Measurements from ENCODE around the gene MEF2B. TPM values are rescaled to one million over a fixed set of nuclear protein-coding genes. Genes with fewer than 3 reads are reported as not detected.
A peak's percentile ranks its signal among the peaks of the same experiment; 100 is the strongest.
"Not testable (repeated sequence)": the region's sequence is repeated elsewhere in the genome, so short reads cannot be mapped to it uniquely, and the experiment has no call there.

Gene MEF2B
- total RNA-seq, 2 experiments from 2014 or later = 2.2 to 3.6 TPM

- Mint-ChIP-seq H3K27ac (no peak overlapping the region), H3K9me3 (ENCODE audit: insufficient read depth) (no peaks in the 10 kb centered on the region), H3K4me3 (no peak overlapping the region), H3K36me3 (ENCODE audit: low read depth) (no peaks in the 10 kb centered on the region), H3K4me1 (ENCODE audit: low read depth) (peaks cover 7% of the 10 kb centered on the region), H3K27me3 (ENCODE audit: low read depth) (no peaks in the 10 kb centered on the region)
- ChIA-PET POLR2A (interaction anchor here (0.7 kb wide), 1 partner anchor 261 kb away, joined by 3 read pairs; no protein-coding TSS in a partner anchor), CTCF (interaction anchor here (0.7 kb wide), 1 partner anchor 43 kb away, joined by 3 read pairs; no protein-coding TSS in a partner anchor)
- peak; percentile 61 for ATAC-seq
- DNase-seq = peak; percentile 38
Observed at GRCh38 chr19:19113040-19113626, 56.9 kb downstream of the MEF2B start.

GRCh38 chr19:19111967-19112580 is 58.0 kb downstream of the MEF2B start:
- ChIA-PET CTCF (no interaction called here), POLR2A (interaction anchor here (1.6 kb wide), 1 partner anchor 47 kb away, joined by 5 read pairs; no protein-coding TSS in a partner anchor)
- H3K4me3 Mint-ChIP-seq = no peak overlapping the region
- H3K36me3 Mint-ChIP-seq (ENCODE audit: low read depth) = no peaks in the 10 kb centered on the region
- H3K27me3 Mint-ChIP-seq (ENCODE audit: low read depth) = no peaks in the 10 kb centered on the region
- H3K27ac Mint-ChIP-seq = no peak overlapping the region
- no peaks in the 10 kb centered on the region for H3K9me3 Mint-ChIP-seq (ENCODE audit: insufficient read depth)
- H3K4me1 Mint-ChIP-seq (ENCODE audit: low read depth) = peaks cover 7% of the 10 kb centered on the region
- no peak for ATAC-seq
- no peak for DNase-seq

GRCh38 chr19:19111136-19111835 is 58.8 kb downstream of the MEF2B start:
- ChIA-PET POLR2A (interaction anchor here (1.6 kb wide), 1 partner anchor 46 kb away, joined by 5 read pairs; no protein-coding TSS in a partner anchor), CTCF (no interaction called here)
- no peak overlapping the region for H3K4me3 Mint-ChIP-seq
- no peaks in the 10 kb centered on the region for H3K9me3 Mint-ChIP-seq (ENCODE audit: insufficient read depth)
- ATAC-seq (no peak), DNase-seq (no peak)
- H3K36me3 Mint-ChIP-seq (ENCODE audit: low read depth) = no peaks in the 10 kb centered on the region
- no peak overlapping the region for H3K27ac Mint-ChIP-seq
- peaks cover 7% of the 10 kb centered on the region for H3K4me1 Mint-ChIP-seq (ENCODE audit: low read depth)
- H3K27me3 Mint-ChIP-seq (ENCODE audit: low read depth) = no peaks in the 10 kb centered on the region

GRCh38 chr19:19110410-19111135 is 59.5 kb downstream of the MEF2B start:
- ChIA-PET POLR2A (interaction anchor here (1.6 kb wide), 1 partner anchor 45 kb away, joined by 5 read pairs; no protein-coding TSS in a partner anchor), CTCF (interaction anchor here (0.6 to 0.7 kb wide), 2 partner anchors 43 to 83 kb away, joined by 3 read pairs; no protein-coding TSS in a partner anchor)
- Mint-ChIP-seq H3K27me3 (ENCODE audit: low read depth) (no peaks in the 10 kb centered on the region), H3K9me3 (ENCODE audit: insufficient read depth) (no peaks in the 10 kb centered on the region), H3K4me1 (ENCODE audit: low read depth) (peaks cover 7% of the 10 kb centered on the region), H3K4me3 (no peak overlapping the region), H3K36me3 (ENCODE audit: low read depth) (no peaks in the 10 kb centered on the region), H3K27ac (no peak overlapping the region)
- peak; percentile 63 for ATAC-seq
- peak; percentile 30 for DNase-seq

GRCh38 chr19:19109601-19110000 is 60.5 kb downstream of the MEF2B start:
- Mint-ChIP-seq H3K27me3 (ENCODE audit: low read depth) (no peaks in the 10 kb centered on the region), H3K4me1 (ENCODE audit: low read depth) (peaks cover 7% of the 10 kb centered on the region), H3K27ac (no peak overlapping the region), H3K9me3 (ENCODE audit: insufficient read depth) (no peaks in the 10 kb centered on the region), H3K36me3 (ENCODE audit: low read depth) (no peaks in the 10 kb centered on the region), H3K4me3 (no peak overlapping the region)
- CTCF ChIA-PET = interaction anchor here (0.6 to 0.7 kb wide), 2 partner anchors 42 to 84 kb away, joined by 3 read pairs; no protein-coding TSS in a partner anchor
- ATAC-seq (no peak), DNase-seq (no peak)
- POLR2A ChIA-PET = interaction anchor here (0.6 kb wide), 1 partner anchor 101 kb away, joined by 4 read pairs; no protein-coding TSS in a partner anchor

- Mint-ChIP-seq H3K36me3 (ENCODE audit: low read depth) (no peaks in the 10 kb centered on the region), H3K27me3 (ENCODE audit: low read depth) (no peaks in the 10 kb centered on the region), H3K27ac (no peak overlapping the region), H3K4me1 (ENCODE audit: low read depth) (no peaks in the 10 kb centered on the region), H3K9me3 (ENCODE audit: insufficient read depth) (no peaks in the 10 kb centered on the region), H3K4me3 (no peak overlapping the region)
- ChIA-PET CTCF (no interaction called here), POLR2A (no interaction called here)
- DNase-seq (no peak), ATAC-seq (no peak)
Observed at GRCh38 chr19:19107654-19108053, 62.4 kb downstream of the MEF2B start.

- H3K4me1 Mint-ChIP-seq (ENCODE audit: low read depth); POLR2A ChIA-PET; H3K36me3 Mint-ChIP-seq (ENCODE audit: low read depth); DNase-seq; H3K27me3 Mint-ChIP-seq (ENCODE audit: low read depth); ATAC-seq; H3K4me3 Mint-ChIP-seq; CTCF ChIA-PET; H3K27ac Mint-ChIP-seq; H3K9me3 Mint-ChIP-seq (ENCODE audit: insufficient read depth): not testable (repeated sequence)
Observed at GRCh38 chr19:19106938-19107337, 63.1 kb downstream of the MEF2B start.

GRCh38 chr19:19106056-19106551 is 64.0 kb downstream of the MEF2B start:
- Mint-ChIP-seq H3K4me1 (ENCODE audit: low read depth) (no peaks in the 10 kb centered on the region), H3K36me3 (ENCODE audit: low read depth) (no peaks in the 10 kb centered on the region), H3K9me3 (ENCODE audit: insufficient read depth) (no peaks in the 10 kb centered on the region), H3K4me3 (no peak overlapping the region), H3K27ac (no peak overlapping the region), H3K27me3 (ENCODE audit: low read depth) (no peaks in the 10 kb centered on the region)
- ChIA-PET POLR2A (no interaction called here), CTCF (no interaction called here)
- no peak for ATAC-seq
- DNase-seq = no peak

GRCh38 chr19:19105365-19106055 is 64.6 kb downstream of the MEF2B start:
- ChIA-PET POLR2A (no interaction called here), CTCF (no interaction called here)
- Mint-ChIP-seq H3K36me3 (ENCODE audit: low read depth) (no peaks in the 10 kb centered on the region), H3K9me3 (ENCODE audit: insufficient read depth) (no peaks in the 10 kb centered on the region), H3K27me3 (ENCODE audit: low read depth) (no peaks in the 10 kb centered on the region), H3K27ac (no peak overlapping the region), H3K4me1 (ENCODE audit: low read depth) (no peaks in the 10 kb centered on the region), H3K4me3 (no peak overlapping the region)
- ATAC-seq (no peak), DNase-seq (no peak)

GRCh38 chr19:19103167-19103566 is 66.9 kb downstream of the MEF2B start:
- no peak for ATAC-seq
- CTCF ChIA-PET = no interaction called here

GRCh38 chr19:19102566-19102965 is 67.5 kb downstream of the MEF2B start:
- H3K4me1 Mint-ChIP-seq (ENCODE audit: low read depth); ATAC-seq; DNase-seq; CTCF ChIA-PET; H3K4me3 Mint-ChIP-seq; H3K36me3 Mint-ChIP-seq (ENCODE audit: low read depth); H3K9me3 Mint-ChIP-seq (ENCODE audit: insufficient read depth); H3K27me3 Mint-ChIP-seq (ENCODE audit: low read depth); H3K27ac Mint-ChIP-seq: not testable (repeated sequence)
- POLR2A ChIA-PET = interaction anchor here (1.2 kb wide), 1 partner anchor 262 kb away, joined by 3 read pairs; no protein-coding TSS in a partner anchor

More at GRCh38 chr19:19103167-19103566, 66.9 kb downstream of the MEF2B start:
- no peaks in the 10 kb centered on the region for H3K36me3 Mint-ChIP-seq (ENCODE audit: low read depth)
- DNase-seq = no peak
- POLR2A ChIA-PET = interaction anchor here (1.2 kb wide), 1 partner anchor 261 kb away, joined by 3 read pairs; no protein-coding TSS in a partner anchor
- no peaks in the 10 kb centered on the region for H3K4me1 Mint-ChIP-seq (ENCODE audit: low read depth)
- no peak overlapping the region for H3K27ac Mint-ChIP-seq
- no peaks in the 10 kb centered on the region for H3K27me3 Mint-ChIP-seq (ENCODE audit: low read depth)
- H3K4me3 Mint-ChIP-seq = no peak overlapping the region
- H3K9me3 Mint-ChIP-seq (ENCODE audit: insufficient read depth) = no peaks in the 10 kb centered on the region

Measured in activated CD8-positive, alpha-beta T cell treated with anti-CD3 and anti-CD28 coated beads, Interleukin-2, amount 10 ng/mL, durations not matched to agents 7 days and 5 days (primary cell).